GM18517 (cell line): ENCODE measurements around the gene LHX4.

Experiments
- ATAC-seq: cut with Tn5 transposase; IDR thresholded peaks from one replicate; pipeline ENCODE4 v1.9.1; 2021; ENCODE audit warnings: mild to moderate bottlenecking, moderate library complexity; ENCODE audit not compliant: unreplicated experiment

Gene LHX4

GRCh38 chr1:180241716-180242544 lies 11.9 kb downstream of the LHX4 start:
- no peak for ATAC-seq

- no peak for ATAC-seq
Observed at GRCh38 chr1:180243517-180244221, 13.6 kb downstream of the LHX4 start.

- no peak for ATAC-seq
Observed at GRCh38 chr1:180244840-180245239, 14.8 kb downstream of the LHX4 start.

- no peak for ATAC-seq
Observed at GRCh38 chr1:180246579-180246978, 16.5 kb downstream of the LHX4 start.

- ATAC-seq, result no peak
Observed at GRCh38 chr1:180247061-180247460, 17.0 kb downstream of the LHX4 start.

GRCh38 chr1:180247580-180247979 lies 17.5 kb downstream of the LHX4 start:
- ATAC-seq, result no peak

- ATAC-seq, result no peak
Observed at GRCh38 chr1:180248176-180248575, 18.1 kb downstream of the LHX4 start.

GRCh38 chr1:180248731-180249681 lies 18.9 kb downstream of the LHX4 start:
- no peak for ATAC-seq

- no peak for ATAC-seq
Observed at GRCh38 chr1:180249725-180250498, 19.8 kb downstream of the LHX4 start.

GRCh38 chr1:180250499-180250770 lies 20.4 kb downstream of the LHX4 start:
- no peak for ATAC-seq

GRCh38 chr1:180250883-180251509 lies 20.9 kb downstream of the LHX4 start:
- ATAC-seq, result no peak

- no peak for ATAC-seq
Observed at GRCh38 chr1:180251526-180252305, 21.7 kb downstream of the LHX4 start.

- peak; percentile 61 for ATAC-seq
Observed at GRCh38 chr1:180252638-180253536, 22.8 kb downstream of the LHX4 start.

- no peak for ATAC-seq
Observed at GRCh38 chr1:180253585-180254495, 23.8 kb downstream of the LHX4 start.

- ATAC-seq, result no peak
Observed at GRCh38 chr1:180254496-180254819, 24.4 kb downstream of the LHX4 start.

GRCh38 chr1:180254854-180255253 lies 24.8 kb downstream of the LHX4 start:
- no peak for ATAC-seq

- ATAC-seq, result no peak
Observed at GRCh38 chr1:180255536-180256340, 25.7 kb downstream of the LHX4 start.
